SK-N-SH (cell line): ENCODE results near the gene CCDC187. TPM values are rescaled to one million over a fixed set of nuclear protein-coding genes. Genes with fewer than 3 reads are reported as not detected.

Experiments used
- CTCF ChIA-PET: fragments of 300-600, 350-600 bp; formaldehyde crosslinking; extraction: SDS; loops from one replicate; lab custom pipeline; 2021; lab: Yijun Ruan, JAX
- POLR2A ChIA-PET: fragments of 350-600 bp; sonication (Branson Sonifier 250); formaldehyde crosslinking; extraction: SDS; loops from one replicate; lab custom pipeline; 2020; ENCODE audit warnings: antibody characterized with exemption, inconsistent platforms; lab: Yijun Ruan, JAX
- DNase-seq: peaks from one replicate; pipeline ENCODE4 v3.0.0; 2012
- H2AFZ ChIP-seq: fragments of 200-600 bp; sonication (generic); 2 replicates; pipeline ENCODE4 v1.8.1; 2016; ENCODE audit warnings: antibody characterized with exemption, mild to moderate bottlenecking, low read depth
- H3F3A ChIP-seq: fragments of 200-600 bp; sonication (generic); replicated peaks from 2 replicates; pipeline ENCODE3; 2016; ENCODE audit warnings: antibody characterized with exemption, mild to moderate bottlenecking; ENCODE audit not compliant: insufficient read depth
- H3K27ac ChIP-seq, 2 experiments: fragments of 200-500 bp in 1 of 2; fragments of 200-600 bp in 1 of 2; sonication (Bioruptor generic) in 1 of 2; sonication (generic), shearing (Covaris generic) in 1 of 2; 2 replicates each; pipeline versions ENCODE4 v1.5.1 to v1.6.1; 2014 to 2016; ENCODE audit warnings: low read depth in 2 of 2, inconsistent platforms in 1 of 2, low read length in 1 of 2, mild to moderate bottlenecking in 1 of 2, mixed read lengths in 1 of 2
- H3K27me3 ChIP-seq: fragments of 200-600 bp; sonication (generic), shearing (Covaris generic); 2 replicates; pipeline ENCODE4 v1.6.1; 2016; ENCODE audit warnings: mixed run types; ENCODE audit not compliant: insufficient read depth
- H3K36me3 ChIP-seq, 2 experiments: fragments of 200-500 bp in 1 of 2; fragments of 200-600 bp in 1 of 2; sonication (Bioruptor generic) in 1 of 2; sonication (generic) in 1 of 2; replicated peaks in 1 of 2; 2 replicates each; pipeline versions ENCODE3 to v1.5.1; 2014 to 2016; ENCODE audit warnings: low read length in 1 of 2, mild to moderate bottlenecking in 1 of 2; ENCODE audit not compliant: insufficient read depth in 2 of 2, control insufficient read depth in 1 of 2
- H3K4me1 ChIP-seq, 2 experiments: fragments of 200-500 bp in 1 of 2; fragments of 200-600 bp in 1 of 2; sonication (Bioruptor generic) in 1 of 2; sonication (generic), shearing (Covaris generic) in 1 of 2; 2 replicates each; pipeline versions ENCODE4 v1.5.1 to v1.6.1; 2014 to 2016; ENCODE audit warnings: low read depth in 1 of 2, low read length in 1 of 2, mixed run types in 1 of 2; ENCODE audit not compliant: insufficient read depth in 2 of 2, control insufficient read depth in 1 of 2
- H3K4me2 ChIP-seq: fragments of 200-600 bp; sonication (generic), shearing (Covaris generic); 2 replicates; pipeline ENCODE4 v1.6.1; 2017; ENCODE audit warnings: mixed run types
- H3K4me3 ChIP-seq, 2 experiments: fragments of 200-500 bp in 1 of 2; fragments of 200-600 bp in 1 of 2; sonication (Bioruptor generic) in 1 of 2; sonication (generic), shearing (Covaris generic) in 1 of 2; 2 replicates each; pipeline versions ENCODE4 v1.5.1 to v1.8.1; 2014 to 2016; ENCODE audit warnings: low read depth in 2 of 2, inconsistent platforms in 1 of 2, low read length in 1 of 2, mild to moderate bottlenecking in 1 of 2, mixed read lengths in 1 of 2, moderate library complexity in 1 of 2
- H3K79me2 ChIP-seq: fragments of 200-600 bp; sonication (generic); 2 replicates; pipeline ENCODE4 v1.8.1; 2017; ENCODE audit warnings: mild to moderate bottlenecking; ENCODE audit not compliant: insufficient read depth
- H3K9ac ChIP-seq: fragments of 200-600 bp; sonication (generic); 2 replicates; pipeline ENCODE4 v1.6.1; 2017; ENCODE audit warnings: mixed run types
- H3K9me2 ChIP-seq: fragments of 200-600 bp; sonication (generic); 2 replicates; pipeline ENCODE4 v1.6.1; 2017; ENCODE audit warnings: mixed run types
- H3K9me3 ChIP-seq: fragments of 200-600 bp; sonication (generic); 2 replicates; pipeline ENCODE4 v1.6.1; 2017; ENCODE audit warnings: mixed run types, mild to moderate bottlenecking, moderate library complexity
- H4K20me1 ChIP-seq: fragments of 200-600 bp; sonication (generic); 2 replicates; pipeline ENCODE4 v1.6.1; 2017; ENCODE audit warnings: mild to moderate bottlenecking, mixed run types; ENCODE audit not compliant: insufficient read depth
- GABPA ChIP-seq: IDR thresholded peaks from 2 replicates; pipeline ENCODE4 v1.4.0; 2012; ENCODE audit warnings: low read depth, mild to moderate bottlenecking
- MEF2A ChIP-seq: IDR thresholded peaks from 2 replicates; pipeline ENCODE4 v1.4.0; 2012; ENCODE audit warnings: low read depth, borderline replicate concordance
- NFIC ChIP-seq: IDR thresholded peaks from 2 replicates; pipeline ENCODE4 v1.4.0; 2012; ENCODE audit warnings: borderline replicate concordance
- RFX5 ChIP-seq: IDR thresholded peaks from 2 replicates; pipeline ENCODE4 v1.6.1; 2012; ENCODE audit warnings: mild to moderate bottlenecking, improper control_type of control experiment, low read length
- RXRA ChIP-seq: IDR thresholded peaks from 2 replicates; pipeline ENCODE4 v1.4.0; 2012; ENCODE audit warnings: low read depth, mild to moderate bottlenecking, borderline replicate concordance
- SIN3A ChIP-seq: IDR thresholded peaks from 2 replicates; pipeline ENCODE4 v1.6.1; 2012; ENCODE audit warnings: low read depth, mild to moderate bottlenecking, low read length, moderate library complexity, borderline replicate concordance
- SMC3 ChIP-seq: IDR thresholded peaks from 2 replicates; pipeline ENCODE4 v1.6.1; 2012; ENCODE audit warnings: low read depth, low read length, improper control_type of control experiment
- TCF12 ChIP-seq: IDR thresholded peaks from 2 replicates; pipeline ENCODE4 v1.4.0; 2012
- WGBS: methylation state at CpG from one replicate; pipeline ENCODE4 v1.1.6; 2017; ENCODE audit warnings: low lambda C conversion rate; 5-methylcytosine and 5-hydroxymethylcytosine counted together
- polyA plus RNA-seq, 3 experiments: library from polyadenylated mRNA; depleted of rRNA; stranded (reverse); fragments of >200 nt; gene quantifications; 2 replicates each; pipeline ENCODE4 v1.2.3, GENCODE V29; 2012
- TF ChIP-seq, protein P1 (sequence below): IDR thresholded peaks from 2 replicates; pipeline ENCODE4 v1.4.0; 2012; ENCODE audit warnings: low read depth, borderline replicate concordance
- TF ChIP-seq, protein P2 (sequence below): IDR thresholded peaks from 2 replicates; pipeline ENCODE4 v1.4.0; 2012; ENCODE audit warnings: low read depth, borderline replicate concordance
- TF ChIP-seq, protein P3 (sequence below): fragments of 150-350 bp; IDR thresholded peaks from 2 replicates; pipeline ENCODE4 v1.6.1; 2016; ENCODE audit warnings: mild to moderate bottlenecking, low read depth, low read length
- TF ChIP-seq, protein P4 (sequence below): IDR thresholded peaks from 2 replicates; pipeline ENCODE4; 2012
- TF ChIP-seq, protein P5 (sequence below): IDR thresholded peaks from 2 replicates; pipeline ENCODE4 v1.6.1; 2012; ENCODE audit warnings: mild to moderate bottlenecking, low read depth, low read length, moderate library complexity

Gene CCDC187
- polyA plus RNA-seq, 1 of the 3 experiments (the other 2 are of a cell fraction), result not detected

DNA sequence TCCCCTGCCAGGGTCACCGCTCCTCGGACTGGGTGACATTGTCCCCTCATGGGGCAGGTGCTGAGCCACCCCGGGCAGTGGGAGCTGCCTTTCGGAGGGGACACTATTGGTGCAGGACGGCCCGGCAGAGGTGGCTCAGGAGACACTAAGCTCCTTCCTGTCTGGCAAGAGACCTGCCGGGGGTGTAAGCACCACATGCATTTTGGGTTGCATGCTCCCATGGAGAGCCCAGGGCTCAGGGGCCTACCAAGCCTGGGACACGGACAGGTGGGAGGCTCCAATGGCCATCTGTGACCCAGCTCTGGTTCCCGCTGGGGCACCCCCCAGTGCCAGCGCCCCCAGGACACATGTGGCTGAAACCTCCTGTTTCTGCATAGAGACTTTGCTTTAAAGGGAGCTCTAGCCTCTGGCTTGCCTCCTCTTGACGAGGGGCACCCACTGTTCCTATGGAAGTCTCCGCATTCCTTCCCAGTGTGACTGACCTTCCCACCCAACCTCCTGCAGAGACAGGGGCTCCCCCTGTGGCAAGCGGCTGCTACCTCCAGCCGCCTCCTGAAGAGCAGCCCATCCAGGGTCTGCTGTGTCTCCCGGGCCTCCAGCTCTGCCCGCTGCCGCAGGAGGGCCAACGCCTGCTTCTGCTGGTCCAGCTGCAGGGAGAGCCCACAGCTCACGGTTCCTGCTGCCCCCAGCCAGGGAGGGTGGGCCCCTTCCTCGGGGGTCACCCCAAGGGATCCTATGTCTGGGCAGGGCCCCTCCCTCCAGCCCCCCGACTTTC is 28.1 kb downstream of the CCDC187 start (continued):
- TF ChIP-seq, protein P1, sequence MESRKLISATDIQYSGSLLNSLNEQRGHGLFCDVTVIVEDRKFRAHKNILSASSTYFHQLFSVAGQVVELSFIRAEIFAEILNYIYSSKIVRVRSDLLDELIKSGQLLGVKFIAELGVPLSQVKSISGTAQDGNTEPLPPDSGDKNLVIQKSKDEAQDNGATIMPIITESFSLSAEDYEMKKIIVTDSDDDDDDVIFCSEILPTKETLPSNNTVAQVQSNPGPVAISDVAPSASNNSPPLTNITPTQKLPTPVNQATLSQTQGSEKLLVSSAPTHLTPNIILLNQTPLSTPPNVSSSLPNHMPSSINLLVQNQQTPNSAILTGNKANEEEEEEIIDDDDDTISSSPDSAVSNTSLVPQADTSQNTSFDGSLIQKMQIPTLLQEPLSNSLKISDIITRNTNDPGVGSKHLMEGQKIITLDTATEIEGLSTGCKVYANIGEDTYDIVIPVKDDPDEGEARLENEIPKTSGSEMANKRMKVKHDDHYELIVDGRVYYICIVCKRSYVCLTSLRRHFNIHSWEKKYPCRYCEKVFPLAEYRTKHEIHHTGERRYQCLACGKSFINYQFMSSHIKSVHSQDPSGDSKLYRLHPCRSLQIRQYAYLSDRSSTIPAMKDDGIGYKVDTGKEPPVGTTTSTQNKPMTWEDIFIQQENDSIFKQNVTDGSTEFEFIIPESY, result no peak
- TF ChIP-seq SMC3 (no peak), RFX5 (no peak), NFIC (no peak), MEF2A (no peak), SIN3A (no peak)
- TF ChIP-seq, protein P2, sequence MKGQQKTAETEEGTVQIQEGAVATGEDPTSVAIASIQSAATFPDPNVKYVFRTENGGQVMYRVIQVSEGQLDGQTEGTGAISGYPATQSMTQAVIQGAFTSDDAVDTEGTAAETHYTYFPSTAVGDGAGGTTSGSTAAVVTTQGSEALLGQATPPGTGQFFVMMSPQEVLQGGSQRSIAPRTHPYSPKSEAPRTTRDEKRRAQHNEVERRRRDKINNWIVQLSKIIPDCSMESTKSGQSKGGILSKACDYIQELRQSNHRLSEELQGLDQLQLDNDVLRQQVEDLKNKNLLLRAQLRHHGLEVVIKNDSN, result no peak

DNA sequence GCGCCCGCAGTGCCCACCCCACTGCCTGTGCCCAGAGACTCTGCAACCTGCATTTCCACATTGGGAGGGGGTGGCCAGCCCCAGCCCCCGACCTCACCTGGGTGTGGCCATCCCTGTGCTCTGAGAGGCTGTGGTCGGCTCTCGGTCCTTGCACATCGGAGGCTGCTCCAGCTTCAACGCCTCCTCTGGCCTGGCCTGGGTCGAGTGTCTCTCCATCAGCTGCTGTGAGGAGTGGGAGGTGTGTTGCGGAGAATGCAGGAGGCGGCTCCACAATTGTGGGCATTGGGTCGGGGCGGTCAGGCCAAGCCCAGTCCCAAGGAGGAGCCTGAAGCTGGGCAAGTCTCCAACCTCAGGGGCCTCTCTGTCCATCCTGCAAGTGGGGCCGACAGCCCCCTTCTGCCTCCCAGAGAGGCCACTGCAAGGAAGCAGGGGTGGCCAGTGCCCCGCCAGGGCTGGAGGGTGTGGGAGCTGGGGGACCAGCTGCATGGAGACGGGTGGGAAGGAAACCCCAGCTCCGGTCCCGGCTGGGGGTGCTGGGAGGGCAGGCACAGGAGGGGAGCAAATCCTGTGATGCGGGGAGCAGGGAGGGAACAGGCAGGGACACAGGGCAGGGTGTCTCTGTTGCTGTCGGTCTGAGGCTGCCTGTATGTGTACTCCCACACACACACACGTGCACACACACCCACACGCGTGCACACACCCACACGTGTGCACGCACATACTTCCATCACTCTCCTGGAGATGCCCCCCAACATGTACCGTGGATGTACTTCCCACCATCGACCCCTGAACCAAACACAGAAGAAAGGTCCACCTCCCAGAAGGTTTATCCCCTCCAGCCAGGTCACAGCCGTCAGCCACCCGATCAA is 28.9 kb downstream of the CCDC187 start:
- H4K20me1 ChIP-seq, result no peaks in the 10 kb centered on the region
- WGBS, result 58% methylated on average over 20 of the region's 28 CpGs
- CTCF ChIA-PET, result interaction anchor here (1.3 to 3.6 kb wide), 8 partner anchors 7 to 142 kb away, joined by 3 to 14 read pairs (median 6); no protein-coding TSS in a partner anchor
- no peak for TF ChIP-seq SIN3A
- no peak for TF ChIP-seq MEF2A
- TF ChIP-seq, protein P3, sequence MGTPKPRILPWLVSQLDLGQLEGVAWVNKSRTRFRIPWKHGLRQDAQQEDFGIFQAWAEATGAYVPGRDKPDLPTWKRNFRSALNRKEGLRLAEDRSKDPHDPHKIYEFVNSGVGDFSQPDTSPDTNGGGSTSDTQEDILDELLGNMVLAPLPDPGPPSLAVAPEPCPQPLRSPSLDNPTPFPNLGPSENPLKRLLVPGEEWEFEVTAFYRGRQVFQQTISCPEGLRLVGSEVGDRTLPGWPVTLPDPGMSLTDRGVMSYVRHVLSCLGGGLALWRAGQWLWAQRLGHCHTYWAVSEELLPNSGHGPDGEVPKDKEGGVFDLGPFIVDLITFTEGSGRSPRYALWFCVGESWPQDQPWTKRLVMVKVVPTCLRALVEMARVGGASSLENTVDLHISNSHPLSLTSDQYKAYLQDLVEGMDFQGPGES, result no peak
- TF ChIP-seq, protein P1, result no peak
- TF ChIP-seq, protein P4, sequence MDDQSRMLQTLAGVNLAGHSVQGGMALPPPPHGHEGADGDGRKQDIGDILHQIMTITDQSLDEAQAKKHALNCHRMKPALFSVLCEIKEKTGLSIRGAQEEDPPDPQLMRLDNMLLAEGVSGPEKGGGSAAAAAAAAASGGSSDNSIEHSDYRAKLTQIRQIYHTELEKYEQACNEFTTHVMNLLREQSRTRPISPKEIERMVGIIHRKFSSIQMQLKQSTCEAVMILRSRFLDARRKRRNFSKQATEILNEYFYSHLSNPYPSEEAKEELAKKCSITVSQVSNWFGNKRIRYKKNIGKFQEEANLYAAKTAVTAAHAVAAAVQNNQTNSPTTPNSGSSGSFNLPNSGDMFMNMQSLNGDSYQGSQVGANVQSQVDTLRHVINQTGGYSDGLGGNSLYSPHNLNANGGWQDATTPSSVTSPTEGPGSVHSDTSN, result no peak
- no peak for TF ChIP-seq RXRA
- TF ChIP-seq GABPA, result no peak
- no peak for TF ChIP-seq TCF12
- TF ChIP-seq, protein P5, sequence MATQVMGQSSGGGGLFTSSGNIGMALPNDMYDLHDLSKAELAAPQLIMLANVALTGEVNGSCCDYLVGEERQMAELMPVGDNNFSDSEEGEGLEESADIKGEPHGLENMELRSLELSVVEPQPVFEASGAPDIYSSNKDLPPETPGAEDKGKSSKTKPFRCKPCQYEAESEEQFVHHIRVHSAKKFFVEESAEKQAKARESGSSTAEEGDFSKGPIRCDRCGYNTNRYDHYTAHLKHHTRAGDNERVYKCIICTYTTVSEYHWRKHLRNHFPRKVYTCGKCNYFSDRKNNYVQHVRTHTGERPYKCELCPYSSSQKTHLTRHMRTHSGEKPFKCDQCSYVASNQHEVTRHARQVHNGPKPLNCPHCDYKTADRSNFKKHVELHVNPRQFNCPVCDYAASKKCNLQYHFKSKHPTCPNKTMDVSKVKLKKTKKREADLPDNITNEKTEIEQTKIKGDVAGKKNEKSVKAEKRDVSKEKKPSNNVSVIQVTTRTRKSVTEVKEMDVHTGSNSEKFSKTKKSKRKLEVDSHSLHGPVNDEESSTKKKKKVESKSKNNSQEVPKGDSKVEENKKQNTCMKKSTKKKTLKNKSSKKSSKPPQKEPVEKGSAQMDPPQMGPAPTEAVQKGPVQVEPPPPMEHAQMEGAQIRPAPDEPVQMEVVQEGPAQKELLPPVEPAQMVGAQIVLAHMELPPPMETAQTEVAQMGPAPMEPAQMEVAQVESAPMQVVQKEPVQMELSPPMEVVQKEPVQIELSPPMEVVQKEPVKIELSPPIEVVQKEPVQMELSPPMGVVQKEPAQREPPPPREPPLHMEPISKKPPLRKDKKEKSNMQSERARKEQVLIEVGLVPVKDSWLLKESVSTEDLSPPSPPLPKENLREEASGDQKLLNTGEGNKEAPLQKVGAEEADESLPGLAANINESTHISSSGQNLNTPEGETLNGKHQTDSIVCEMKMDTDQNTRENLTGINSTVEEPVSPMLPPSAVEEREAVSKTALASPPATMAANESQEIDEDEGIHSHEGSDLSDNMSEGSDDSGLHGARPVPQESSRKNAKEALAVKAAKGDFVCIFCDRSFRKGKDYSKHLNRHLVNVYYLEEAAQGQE, result no peak

More for the DNA sequence above, 28.9 kb downstream of the CCDC187 start:
- H3K27ac ChIP-seq, result no peak overlapping the region
- peaks cover 45% of the 10 kb centered on the region for H3K27me3 ChIP-seq
- POLR2A ChIA-PET, result interaction anchor here (1.2 kb wide), 1 partner anchor 8 kb away, joined by 3 read pairs; no protein-coding TSS in a partner anchor
- H2AFZ ChIP-seq, result no peak overlapping the region
- no peaks in the 10 kb centered on the region for H3F3A ChIP-seq
- no peak for DNase-seq
- no peaks in the 10 kb centered on the region for H3K9me2 ChIP-seq
- no peaks in the 10 kb centered on the region for H3K79me2 ChIP-seq
- no peak overlapping the region for H3K4me2 ChIP-seq
- H3K4me1 ChIP-seq, result no peaks in the 10 kb centered on the region
- no peak overlapping the region for H3K4me3 ChIP-seq
- no peak overlapping the region for H3K9ac ChIP-seq
- no peaks in the 10 kb centered on the region for H3K9me3 ChIP-seq
- H3K36me3 ChIP-seq, result no peaks in the 10 kb centered on the region
